HG03095 (cell line): ENCODE data around the gene GSTT4.
"Not testable (repeated sequence)": the region's sequence is repeated elsewhere in the genome, so short reads cannot be mapped to it uniquely, and the experiment has no call there.

Experiments used
- ATAC-seq: cut with Tn5 transposase; IDR thresholded peaks from one replicate; pipeline ENCODE4 v1.9.1; 2021; ENCODE audit warnings: moderate library complexity; ENCODE audit not compliant: unreplicated experiment

The GSTT4 gene

GRCh38 chr22:24005201-24005600 lies at the start of gene GSTT4:
TSS of gene GSTT4 (minus strand) at chr22:24005453. CDS start at chr22:24005356, 97 bp downstream.
- no peak for ATAC-seq

DNA sequence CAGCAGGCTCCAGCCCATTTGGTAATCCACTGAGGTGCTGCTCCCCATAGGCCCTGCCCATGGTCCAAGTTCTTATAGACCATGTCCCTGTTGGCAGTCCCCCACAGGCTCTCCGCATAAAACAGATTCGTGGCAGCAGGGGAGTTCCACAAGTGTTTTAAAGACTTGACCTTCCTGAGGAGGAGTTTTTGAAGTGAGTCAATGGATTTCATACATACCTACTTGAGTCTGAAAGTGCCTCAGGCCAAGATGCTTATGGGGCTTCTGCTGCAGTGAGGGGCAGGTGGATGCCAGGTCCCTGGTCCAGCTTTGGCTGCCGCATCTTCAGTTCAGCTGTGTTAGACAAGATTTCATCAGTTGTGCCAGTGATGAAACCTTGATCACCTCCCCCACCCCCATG lies 49.1 kb upstream of the GSTT4 start:
- no peak for ATAC-seq

- ATAC-seq = no peak
These were observed 48.4 kb upstream of the GSTT4 start for GRCh38 chr22:24053481-24054226.

DNA sequence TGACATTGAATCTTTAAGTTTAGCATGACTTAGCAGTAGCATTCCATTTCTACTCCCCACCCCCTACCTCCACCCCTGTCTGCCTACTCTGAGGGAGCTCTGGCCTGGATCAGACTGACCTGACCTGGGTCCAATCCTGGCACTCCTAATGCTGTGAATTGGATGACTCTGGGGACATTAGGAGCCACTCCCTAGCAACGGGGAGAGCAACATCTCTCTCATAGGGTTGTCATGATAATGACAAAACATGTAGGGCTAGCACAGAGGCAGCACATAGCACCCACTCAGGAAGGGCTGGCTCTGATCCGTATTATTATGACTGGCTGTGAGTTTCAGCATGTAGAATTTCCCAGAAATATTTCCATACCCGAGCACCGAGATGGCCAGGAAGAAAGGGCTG lies 46.3 kb upstream of the GSTT4 start:
- no peak for ATAC-seq

GRCh38 chr22:24051028-24051427 lies 45.8 kb upstream of the GSTT4 start:
- ATAC-seq = no peak

DNA sequence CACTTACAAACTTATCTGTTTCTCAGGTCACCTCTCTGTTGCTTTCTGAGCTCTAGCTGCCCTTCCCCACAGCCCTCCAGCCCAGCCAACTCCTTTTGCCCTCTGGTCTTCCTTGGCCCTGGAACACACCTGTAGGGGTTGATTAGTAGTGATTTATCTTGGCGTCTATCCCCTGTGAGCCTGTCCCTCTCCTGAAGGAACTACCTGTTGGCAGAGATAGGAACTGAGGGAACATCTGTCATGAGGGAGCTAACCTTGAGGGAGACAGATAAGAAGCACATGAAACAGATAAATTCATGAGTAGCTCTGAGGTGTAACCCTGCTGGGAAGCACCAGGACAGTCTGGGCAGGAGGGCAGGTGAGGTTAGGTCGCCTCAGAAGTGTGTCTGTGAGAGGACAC lies 44.7 kb upstream of the GSTT4 start:
- no peak for ATAC-seq

DNA sequence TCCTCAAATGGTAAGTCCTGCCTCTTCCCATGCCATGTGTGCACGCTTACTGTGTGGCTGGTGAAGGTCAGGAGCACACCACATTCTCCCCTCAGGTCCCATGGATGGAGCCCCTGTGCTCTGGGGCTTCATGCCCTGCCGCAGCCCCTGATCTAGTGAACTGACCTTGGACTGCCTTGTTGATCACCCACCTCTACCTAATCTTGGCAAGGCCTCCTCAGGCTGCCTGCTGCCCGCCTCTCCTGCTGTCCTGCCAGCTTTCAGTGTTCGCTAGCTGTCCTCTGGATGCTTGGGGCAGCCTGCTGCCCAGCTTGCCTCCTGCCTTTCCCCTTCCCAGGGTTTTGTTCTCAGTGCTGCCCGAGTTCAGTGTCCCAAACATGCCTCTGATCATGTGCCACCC lies 44.0 kb upstream of the GSTT4 start:
- ATAC-seq = no peak

DNA sequence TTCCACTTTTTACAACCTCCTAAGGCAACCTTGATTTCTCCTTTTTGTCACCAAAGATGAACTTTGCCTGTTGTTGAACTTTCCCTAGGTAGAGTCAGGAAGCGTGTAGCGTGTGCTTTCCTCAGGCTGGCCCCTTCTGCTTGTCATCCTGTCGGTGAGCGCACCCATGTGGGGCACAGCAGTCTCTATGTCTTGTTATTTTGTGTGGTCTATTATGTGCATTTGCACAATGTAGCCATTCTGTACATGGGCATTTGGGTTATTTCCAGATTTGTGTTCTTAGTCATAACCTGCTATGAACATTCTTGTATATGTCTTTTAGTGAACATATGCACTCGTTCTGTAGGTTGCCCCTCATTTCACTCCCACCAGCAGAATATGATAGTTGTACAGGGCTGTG lies 40.8 kb upstream of the GSTT4 start:
- no peak for ATAC-seq

DNA sequence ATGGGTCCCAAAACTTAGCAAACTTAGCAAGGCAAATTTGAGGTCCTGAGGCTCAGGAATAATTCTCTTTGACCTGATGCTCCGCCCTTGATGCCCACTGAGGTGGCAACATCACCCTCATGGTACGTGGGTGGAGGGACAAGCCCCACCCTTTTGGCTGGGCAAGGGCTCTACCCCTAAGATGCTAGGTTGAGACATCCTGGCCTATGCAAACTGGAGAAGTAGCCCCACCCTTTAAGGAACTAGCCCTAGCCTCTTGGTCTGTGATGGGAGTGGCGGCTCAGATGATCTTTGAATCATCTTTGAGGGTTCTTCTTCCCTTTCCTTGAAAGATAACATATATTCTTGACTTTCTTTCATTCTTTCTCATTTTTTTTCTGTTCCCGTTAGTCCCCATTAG lies 38.7 kb upstream of the GSTT4 start:
- no peak for ATAC-seq

DNA sequence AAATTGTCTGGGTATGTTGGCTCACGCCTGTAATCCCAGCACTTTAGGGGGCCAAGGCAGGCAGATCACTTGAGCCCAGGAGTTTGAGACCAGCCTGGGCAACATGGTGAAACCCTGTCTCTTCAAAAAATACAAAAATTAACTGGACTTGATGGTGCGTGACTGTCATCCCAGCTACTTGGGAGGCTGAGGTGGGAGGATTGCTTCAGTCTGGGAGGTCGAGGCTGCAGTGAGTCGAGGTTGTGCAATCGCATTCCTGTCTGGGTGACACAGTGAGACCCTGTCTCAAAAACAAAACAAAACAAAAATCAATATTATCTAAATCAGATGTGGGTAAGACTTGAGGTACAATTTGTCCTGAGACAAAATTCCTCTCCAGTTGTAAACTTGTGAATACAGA lies 38.2 kb upstream of the GSTT4 start:
- not testable (repeated sequence) for ATAC-seq

DNA sequence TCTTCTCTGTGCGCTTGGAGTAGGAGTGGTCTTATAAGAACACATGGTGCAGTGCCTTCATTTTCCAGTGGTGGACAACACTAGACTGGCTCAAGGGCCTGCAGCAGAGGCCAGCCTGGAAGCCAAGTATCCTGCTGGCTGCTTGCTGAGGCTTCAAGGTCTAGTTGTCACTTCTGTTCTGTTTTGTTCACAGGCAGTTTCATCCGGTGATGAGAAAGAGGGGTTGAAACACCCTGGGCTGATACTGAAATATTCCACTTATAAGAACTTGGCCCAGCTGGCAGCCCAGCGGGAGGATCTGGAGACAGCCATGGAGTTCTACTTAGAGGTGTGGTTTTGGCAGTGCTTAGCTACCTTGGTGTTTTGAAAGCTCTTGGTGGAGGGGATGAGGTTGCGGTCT lies 35.7 kb upstream of the GSTT4 start:
- ATAC-seq = no peak

DNA sequence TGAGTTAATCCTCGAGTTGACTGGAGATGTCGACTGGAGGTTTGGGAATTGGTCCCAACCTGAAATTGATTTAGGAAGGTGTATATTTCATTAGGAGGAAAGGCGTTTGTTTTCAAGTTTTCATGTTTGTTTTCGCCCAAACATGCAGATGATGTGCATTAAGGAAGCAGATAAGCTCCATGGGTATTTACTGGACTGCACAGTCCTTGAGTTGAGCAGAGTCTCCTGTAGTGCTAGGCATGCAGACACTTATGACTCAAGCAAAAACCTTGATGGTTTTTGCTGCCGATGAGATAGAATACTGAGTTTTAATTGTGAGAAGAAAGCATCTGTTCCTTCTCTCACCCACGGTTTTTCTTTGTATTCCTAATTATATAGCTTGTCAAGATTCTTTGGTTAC lies 33.8 kb upstream of the GSTT4 start:
- no peak for ATAC-seq

- ATAC-seq = no peak
These were observed 32.9 kb upstream of the GSTT4 start for GRCh38 chr22:24037851-24038765.

- no peak for ATAC-seq
These were observed 30.0 kb upstream of the GSTT4 start for GRCh38 chr22:24035296-24035695.

GRCh38 chr22:24033731-24034130 lies 28.5 kb upstream of the GSTT4 start:
- ATAC-seq = no peak

- no peak for ATAC-seq
These were observed 25.0 kb upstream of the GSTT4 start for GRCh38 chr22:24030186-24030702.

DNA sequence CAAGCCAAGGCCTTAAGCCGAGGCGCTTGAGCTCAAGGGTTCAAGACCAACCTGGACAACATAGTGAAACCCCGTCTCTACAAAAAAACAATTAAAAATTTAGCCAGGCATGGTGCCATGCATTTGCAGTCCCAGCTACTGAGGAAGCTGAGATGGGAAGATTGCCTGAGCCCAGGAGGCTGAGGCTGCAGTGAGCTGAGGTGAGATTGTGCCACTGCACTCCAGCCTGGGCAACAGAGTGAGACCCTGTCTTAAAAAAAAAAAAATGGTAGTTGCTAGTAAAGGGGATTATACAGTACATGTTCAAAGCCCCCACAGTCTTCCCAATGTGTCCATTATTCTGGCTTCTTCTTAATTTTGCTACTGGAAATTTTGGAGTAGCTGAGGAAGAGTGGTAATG lies 24.1 kb upstream of the GSTT4 start:
- ATAC-seq = no peak

DNA sequence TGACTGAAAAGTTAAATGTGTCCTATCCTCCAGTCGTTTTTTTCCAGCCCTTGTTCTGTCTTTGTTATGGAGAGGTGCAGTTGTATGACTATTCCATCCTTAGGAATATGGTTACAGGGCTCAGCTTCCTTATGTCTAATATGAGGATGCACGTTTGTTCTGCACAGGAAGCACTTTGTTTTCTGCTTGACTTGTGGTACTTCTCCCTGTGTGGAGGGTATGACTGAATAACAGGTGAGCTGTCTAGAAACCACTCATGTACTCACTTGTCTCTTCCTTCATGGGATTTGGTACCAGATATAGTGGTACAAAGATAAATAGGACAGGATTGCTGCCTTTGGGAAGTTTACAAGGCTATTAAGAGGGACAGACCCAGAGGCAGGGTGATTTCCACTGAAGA lies 23.3 kb upstream of the GSTT4 start:
- no peak for ATAC-seq

- no peak for ATAC-seq
These were observed 22.7 kb upstream of the GSTT4 start for GRCh38 chr22:24027991-24028390.

GRCh38 chr22:24027389-24027975 lies 22.2 kb upstream of the GSTT4 start:
- no peak for ATAC-seq

DNA sequence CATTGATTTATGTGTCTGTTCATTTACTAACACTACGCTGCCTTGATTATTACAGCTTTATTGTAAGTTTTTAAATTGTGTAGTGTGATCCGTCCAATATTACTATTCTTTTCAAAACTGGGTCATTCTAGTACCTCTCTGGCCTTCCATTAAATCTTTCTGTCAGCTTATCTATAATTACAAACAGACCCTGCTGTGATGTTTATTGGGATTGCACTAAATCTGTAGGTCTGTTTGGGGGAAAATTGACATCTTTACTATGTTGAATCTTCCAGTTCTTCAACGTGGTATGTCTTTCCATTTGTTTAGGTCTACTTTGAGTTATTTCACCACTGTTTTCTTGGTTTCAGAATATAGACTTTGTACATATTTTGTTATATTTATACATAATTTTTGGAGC lies 21.5 kb upstream of the GSTT4 start:
- no peak for ATAC-seq

DNA sequence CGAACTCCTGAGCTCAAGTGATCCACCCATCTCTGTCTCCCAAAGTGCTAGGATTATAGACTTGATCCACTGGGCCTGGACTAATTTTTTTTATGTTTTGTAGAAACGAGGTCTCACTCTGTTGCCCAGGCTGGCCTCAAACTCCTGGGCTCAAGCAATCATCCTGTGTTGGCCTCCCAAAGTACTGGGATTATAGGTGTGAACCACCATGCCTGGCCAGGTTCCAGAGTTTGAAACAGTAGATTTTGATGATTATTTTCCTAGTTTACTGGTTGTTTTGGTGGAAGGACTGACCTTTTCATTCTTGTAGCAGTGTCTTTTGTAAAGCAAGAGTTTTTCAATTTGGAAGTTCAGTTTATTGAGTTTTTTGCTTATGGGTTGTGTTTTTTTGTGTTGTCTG lies 20.8 kb upstream of the GSTT4 start:
- no peak for ATAC-seq
